ENCODE data around the gene RNLS. TPM values are rescaled to one million over a fixed set of nuclear protein-coding genes. Genes with fewer than 3 reads are reported as not detected.

Gene RNLS
- total RNA-seq, 2 experiments from 2014 or later = 0.95 to 2.7 TPM

- no peak overlapping the region for H3K4me3 ChIP-seq (ENCODE audit: low read length)
- H3K4me1 ChIP-seq (ENCODE audit: insufficient read depth, low read length) = no peaks in the 10 kb centered on the region
- no peaks in the 10 kb centered on the region for H3K27me3 Mint-ChIP-seq
- no peak for DNase-seq
- no peak overlapping the region for H3K27ac Mint-ChIP-seq
- ChIA-PET CTCF (interaction anchor here (0.6 kb wide), 1 partner anchor 158 kb away, joined by 3 read pairs; no protein-coding TSS in a partner anchor), POLR2A (no interaction called here)
- no peak for ATAC-seq (ENCODE audit: poor library complexity)
- no peaks in the 10 kb centered on the region for H3K36me3 ChIP-seq (ENCODE audit: insufficient read depth, low read length)
- no peaks in the 10 kb centered on the region for H3K9me3 ChIP-seq (ENCODE audit: control insufficient read depth in 1 of 2, insufficient read depth in 1 of 2, low read length in 2 of 2)
- no peaks in the 10 kb centered on the region for H3K27me3 ChIP-seq (ENCODE audit: control insufficient read depth in 1 of 2, insufficient read depth in 2 of 2, low read length in 2 of 2)
- intact Hi-C loops (cut with DNase I, micrococcal nuclease) = no loop called here
- no peaks in the 10 kb centered on the region for H3K36me3 Mint-ChIP-seq (ENCODE audit: low read depth)
- TF ChIP-seq, protein P1, sequence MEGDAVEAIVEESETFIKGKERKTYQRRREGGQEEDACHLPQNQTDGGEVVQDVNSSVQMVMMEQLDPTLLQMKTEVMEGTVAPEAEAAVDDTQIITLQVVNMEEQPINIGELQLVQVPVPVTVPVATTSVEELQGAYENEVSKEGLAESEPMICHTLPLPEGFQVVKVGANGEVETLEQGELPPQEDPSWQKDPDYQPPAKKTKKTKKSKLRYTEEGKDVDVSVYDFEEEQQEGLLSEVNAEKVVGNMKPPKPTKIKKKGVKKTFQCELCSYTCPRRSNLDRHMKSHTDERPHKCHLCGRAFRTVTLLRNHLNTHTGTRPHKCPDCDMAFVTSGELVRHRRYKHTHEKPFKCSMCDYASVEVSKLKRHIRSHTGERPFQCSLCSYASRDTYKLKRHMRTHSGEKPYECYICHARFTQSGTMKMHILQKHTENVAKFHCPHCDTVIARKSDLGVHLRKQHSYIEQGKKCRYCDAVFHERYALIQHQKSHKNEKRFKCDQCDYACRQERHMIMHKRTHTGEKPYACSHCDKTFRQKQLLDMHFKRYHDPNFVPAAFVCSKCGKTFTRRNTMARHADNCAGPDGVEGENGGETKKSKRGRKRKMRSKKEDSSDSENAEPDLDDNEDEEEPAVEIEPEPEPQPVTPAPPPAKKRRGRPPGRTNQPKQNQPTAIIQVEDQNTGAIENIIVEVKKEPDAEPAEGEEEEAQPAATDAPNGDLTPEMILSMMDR (IDR thresholded peaks at IDR 0.05) = no peak
- no peaks in the 10 kb centered on the region for H3K9me3 Mint-ChIP-seq
- H3K4me3 Mint-ChIP-seq = no peak overlapping the region
- H3K4me1 Mint-ChIP-seq (ENCODE audit: low read depth) = no peaks in the 10 kb centered on the region
- no peak overlapping the region for H3K27ac ChIP-seq (ENCODE audit: low read depth in 1 of 2, low read length in 2 of 2)
Measured at GRCh38 chr10:88545359-88545758, 37.8 kb downstream of the RNLS start.

DNA sequence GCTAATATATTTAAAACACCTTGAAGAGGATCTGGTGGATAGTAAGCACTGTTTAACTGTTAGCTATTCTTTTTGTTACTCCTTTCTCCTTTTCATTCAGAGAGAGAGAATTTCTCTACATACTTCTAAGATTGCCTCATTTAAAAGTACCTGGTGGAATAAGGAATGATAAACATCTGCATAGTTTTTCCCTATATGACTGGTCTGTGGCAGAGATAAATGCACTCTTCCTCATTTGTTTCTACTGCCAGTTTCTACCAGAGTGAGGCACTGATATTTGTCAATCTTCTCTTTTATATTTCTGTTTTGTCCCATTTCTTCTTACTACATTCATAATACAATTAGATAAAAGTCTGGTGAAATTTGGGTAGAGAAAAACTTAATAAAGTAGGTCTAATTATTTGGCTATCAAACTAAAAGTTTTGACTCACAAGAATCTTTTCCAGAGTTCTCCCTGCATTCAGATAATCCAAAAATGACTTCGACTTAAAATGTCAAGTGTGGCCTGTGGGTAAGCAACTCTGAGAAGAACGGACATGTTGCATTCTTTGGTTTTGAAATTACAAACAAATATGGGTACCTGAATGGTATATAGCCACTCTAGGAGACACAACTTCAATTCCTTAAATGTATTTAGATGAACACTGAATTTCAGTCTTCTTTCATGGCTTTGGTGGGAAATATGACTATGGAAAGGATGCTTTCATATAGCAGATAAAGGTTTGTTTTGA, 38.8 kb downstream of the RNLS start:
- no peaks in the 10 kb centered on the region for H3K36me3 Mint-ChIP-seq (ENCODE audit: low read depth)
- H3K4me3 Mint-ChIP-seq = no peak overlapping the region
- no peaks in the 10 kb centered on the region for H3K4me1 Mint-ChIP-seq (ENCODE audit: low read depth)
- no peaks in the 10 kb centered on the region for H3K27me3 Mint-ChIP-seq
- intact Hi-C loops (cut with DNase I, micrococcal nuclease) = no loop called here
- no peak overlapping the region for H3K4me3 ChIP-seq (ENCODE audit: low read length)
- H3K27ac ChIP-seq (ENCODE audit: low read depth in 1 of 2, low read length in 2 of 2) = no peak overlapping the region
- no peaks in the 10 kb centered on the region for H3K36me3 ChIP-seq (ENCODE audit: insufficient read depth, low read length)
- H3K27me3 ChIP-seq (ENCODE audit: control insufficient read depth in 1 of 2, insufficient read depth in 2 of 2, low read length in 2 of 2) = no peaks in the 10 kb centered on the region
- H3K9me3 Mint-ChIP-seq = no peaks in the 10 kb centered on the region
- no peak overlapping the region for H3K27ac Mint-ChIP-seq
- POLR2A ChIA-PET = no interaction called here
- CTCF ChIA-PET = no interaction called here
- H3K9me3 ChIP-seq (ENCODE audit: control insufficient read depth in 1 of 2, insufficient read depth in 1 of 2, low read length in 2 of 2) = no peaks in the 10 kb centered on the region
- DNase-seq = no peak
- TF ChIP-seq, protein P1 (IDR thresholded peaks at IDR 0.05) = no peak
- no peaks in the 10 kb centered on the region for H3K4me1 ChIP-seq (ENCODE audit: insufficient read depth, low read length)
- no peak for ATAC-seq (ENCODE audit: poor library complexity)

GRCh38 chr10:88542522-88542921, 40.6 kb downstream of the RNLS start:
- no peaks in the 10 kb centered on the region for H3K36me3 ChIP-seq (ENCODE audit: insufficient read depth, low read length)
- Mint-ChIP-seq H3K9me3 (no peaks in the 10 kb centered on the region), H3K27ac (no peak overlapping the region), H3K36me3 (ENCODE audit: low read depth) (no peaks in the 10 kb centered on the region), H3K27me3 (no peaks in the 10 kb centered on the region), H3K4me1 (ENCODE audit: low read depth) (no peaks in the 10 kb centered on the region), H3K4me3 (no peak overlapping the region)
- no peaks in the 10 kb centered on the region for H3K9me3 ChIP-seq (ENCODE audit: control insufficient read depth in 1 of 2, insufficient read depth in 1 of 2, low read length in 2 of 2)
- intact Hi-C loops (cut with DNase I, micrococcal nuclease) = no loop called here
- H3K4me3 ChIP-seq (ENCODE audit: low read length) = no peak overlapping the region
- TF ChIP-seq, protein P1 (IDR thresholded peaks at IDR 0.05) = no peak
- H3K27ac ChIP-seq (ENCODE audit: low read depth in 1 of 2, low read length in 2 of 2) = no peak overlapping the region
- POLR2A ChIA-PET = no interaction called here
- CTCF ChIA-PET = no interaction called here
- DNase-seq = no peak
- ATAC-seq (ENCODE audit: poor library complexity) = no peak
- H3K27me3 ChIP-seq (ENCODE audit: control insufficient read depth in 1 of 2, insufficient read depth in 2 of 2, low read length in 2 of 2) = no peaks in the 10 kb centered on the region
- no peaks in the 10 kb centered on the region for H3K4me1 ChIP-seq (ENCODE audit: insufficient read depth, low read length)

Data from CD4-positive, alpha-beta T cell (primary cell).